ENCODE results near the gene MPL.
"Not testable (repeated sequence)": the region's sequence is repeated elsewhere in the genome, so short reads cannot be mapped to it uniquely, and the experiment has no call there.

The MPL gene

GRCh38 chr1:43367026-43367903 is 29.6 kb downstream of the MPL start:
- Histone ChIP-seq H3K4me3 (peak overlapping the region; percentile 72 to 89 (median 82)), H3K27ac (peak overlapping the region; percentile 83 to 99 (median 98))

GRCh38 chr1:43367904-43368645 is 30.5 kb downstream of the MPL start, which contains the start of gene ELOVL1:
Gene ELOVL1, minus strand, starts transcription at chr1:43368011. Its CDS starts 2,402 bp downstream, at chr1:43365609.
- Histone ChIP-seq H3K4me3 (peak within 1 kb of the TSS; percentile 72 to 89 (median 82)), H3K27ac (peak within 1 kb of the TSS; percentile 85 to 99 (median 98))

GRCh38 chr1:43368646-43369020 is 31.0 kb downstream of the MPL start:
- Histone ChIP-seq H3K27ac (peak overlapping the region in 20 of 21 experiments; percentile 92 to 99 (median 98)), H3K4me3 (peak overlapping the region; percentile 72 to 89 (median 82))

- not testable (repeated sequence) for H3K27ac ChIP-seq, H3K4me3 ChIP-seq
Measured at GRCh38 chr1:43369779-43370178, 32.2 kb downstream of the MPL start.

GRCh38 chr1:43370564-43370963 is 32.9 kb downstream of the MPL start:
- Histone ChIP-seq H3K4me3 (no peak overlapping the region), H3K27ac (peak overlapping the region in 2 of 21 experiments; percentile 43)

- Histone ChIP-seq H3K4me3 (no peak overlapping the region), H3K27ac (peak overlapping the region in 11 of 21 experiments; percentile 3 to 71 (median 49))
Measured at GRCh38 chr1:43372172-43372571, 34.6 kb downstream of the MPL start.

GRCh38 chr1:43373066-43373940 is 35.7 kb downstream of the MPL start:
- Histone ChIP-seq H3K27ac (peak overlapping the region in 17 of 21 experiments; percentile 3 to 79 (median 49)), H3K4me3 (no peak overlapping the region)

- no peak overlapping the region for H3K4me3 ChIP-seq
Measured at GRCh38 chr1:43376723-43377235, 39.2 kb downstream of the MPL start.

GRCh38 chr1:43377831-43378230 is 40.2 kb downstream of the MPL start:
- peak overlapping the region in 1 of 21 experiments; percentile 48 for H3K27ac ChIP-seq

More at GRCh38 chr1:43376723-43377235, 39.2 kb downstream of the MPL start:
- peak overlapping the region in 1 of 21 experiments; percentile 48 for H3K27ac ChIP-seq

GRCh38 chr1:43379476-43379875 is 41.9 kb downstream of the MPL start:
- no peak overlapping the region for H3K27ac ChIP-seq
- no peak overlapping the region for H3K4me3 ChIP-seq

More at GRCh38 chr1:43377831-43378230, 40.2 kb downstream of the MPL start:
- no peak overlapping the region for H3K4me3 ChIP-seq

GRCh38 chr1:43381612-43382011 is 44.0 kb downstream of the MPL start:
- Histone ChIP-seq H3K4me3 (no peak overlapping the region), H3K27ac (peak overlapping the region in 11 of 21 experiments; percentile 2 to 69 (median 36))

- no peak overlapping the region for H3K4me3 ChIP-seq
- peak overlapping the region in 14 of 21 experiments; percentile 2 to 69 (median 39) for H3K27ac ChIP-seq
Measured at GRCh38 chr1:43382027-43382779, 44.6 kb downstream of the MPL start.

GRCh38 chr1:43383449-43383848 is 45.8 kb downstream of the MPL start:
- Histone ChIP-seq H3K4me3 (no peak overlapping the region), H3K27ac (no peak overlapping the region)

- peak overlapping the region in 2 of 21 experiments; percentile 13 to 92 for H3K27ac ChIP-seq
- H3K4me3 ChIP-seq, result no peak overlapping the region
Measured at GRCh38 chr1:43386676-43387075, 49.1 kb downstream of the MPL start.

- H3K27ac ChIP-seq, result peak overlapping the region in 14 of 21 experiments; percentile 5 to 97 (median 86)
- H3K4me3 ChIP-seq, result peak overlapping the region in 1 of 7 experiments; percentile 83
Measured at GRCh38 chr1:43387976-43388599, 50.5 kb downstream of the MPL start.

- Histone ChIP-seq H3K27ac (peak overlapping the region in 18 of 21 experiments; percentile 75 to 97 (median 92)), H3K4me3 (peak overlapping the region; percentile 64 to 96 (median 83))
Measured at GRCh38 chr1:43388613-43389012, 51.0 kb downstream of the MPL start.

- peak within 1 kb of the TSS; percentile 64 to 96 (median 83) for H3K4me3 ChIP-seq
- peak within 1 kb of the TSS; percentile 74 to 97 (median 92) for H3K27ac ChIP-seq
Measured at GRCh38 chr1:43389326-43390313, 52.0 kb downstream of the MPL start, which contains the start of the genes MED8 and SZT2. Gene MED8, minus strand, starts transcription at chr1:43389800. Its CDS starts 36 bp downstream, at chr1:43389764. Gene SZT2, plus strand, starts transcription at chr1:43389899. Its CDS starts 70 bp downstream, at chr1:43389969.
